Measurements from ENCODE around the gene CHGA.

GRCh38 chr14:92951261-92951660 is 28.3 kb downstream of the CHGA start:
- TF ChIP-seq CTCF (IDR thresholded peaks at IDR 0.05) (no peak), POLR2A (IDR thresholded peaks at IDR 0.05) (no peak)
